Measurements from ENCODE around the gene GARS1.
A peak's percentile ranks its signal among the peaks of the same experiment; 100 is the strongest.
"Not testable (repeated sequence)": the region's sequence is repeated elsewhere in the genome, so short reads cannot be mapped to it uniquely, and the experiment has no call there.

GARS1 gene

GRCh38 chr7:30585675-30586074, 9.0 kb upstream of the GARS1 start:
- peaks cover 46% of the 10 kb centered on the region for H3K36me3 ChIP-seq (ENCODE audit: insufficient read depth, low read length)
- TF ChIP-seq FOXP2 (optimal IDR thresholded peaks at IDR 0.05; ENCODE audit: control extremely low read depth, extremely low read length, insufficient read depth) (no peak), EZH2 (IDR thresholded peaks at IDR 0.05) (no peak), POLR2AphosphoS5 (IDR thresholded peaks at IDR 0.05; ENCODE audit: borderline replicate concordance, low read depth, low read length) (no peak)
- no peak overlapping the region for H3K9ac ChIP-seq (ENCODE audit: insufficient read length)
- DNase-seq (ENCODE audit: low read depth, low spot score) = no peak
- no peak overlapping the region for H3K27ac ChIP-seq
- H3K4me3 ChIP-seq = no peak overlapping the region
- no peaks in the 10 kb centered on the region for H3K9me3 ChIP-seq (ENCODE audit: low read depth, low read length)

- not testable (repeated sequence) for H3K27ac ChIP-seq; H3K9me3 ChIP-seq (ENCODE audit: low read depth, low read length); H3K9ac ChIP-seq (ENCODE audit: insufficient read length); H3K4me3 ChIP-seq; DNase-seq (ENCODE audit: low read depth, low spot score)
- peaks cover 27% of the 10 kb centered on the region for H3K36me3 ChIP-seq (ENCODE audit: insufficient read depth, low read length)
Observed at GRCh38 chr7:30587547-30587946, 7.1 kb upstream of the GARS1 start.

GRCh38 chr7:30589111-30589510, 5.6 kb upstream of the GARS1 start:
- DNase-seq (ENCODE audit: low read depth, low spot score) = no peak
- Histone ChIP-seq H3K27ac (no peak overlapping the region), H3K4me3 (no peak overlapping the region), H3K36me3 (ENCODE audit: insufficient read depth, low read length) (peaks cover 12% of the 10 kb centered on the region), H3K9ac (ENCODE audit: insufficient read length) (no peak overlapping the region), H3K9me3 (ENCODE audit: low read depth, low read length) (no peaks in the 10 kb centered on the region)
- TF ChIP-seq POLR2AphosphoS5 (IDR thresholded peaks at IDR 0.05; ENCODE audit: borderline replicate concordance, low read depth, low read length) (no peak), FOXP2 (optimal IDR thresholded peaks at IDR 0.05; ENCODE audit: control extremely low read depth, extremely low read length, insufficient read depth) (no peak), EZH2 (IDR thresholded peaks at IDR 0.05) (no peak)

- peak overlapping the region; percentile 95 for H3K9ac ChIP-seq (ENCODE audit: insufficient read length)
- peak overlapping the region; percentile 91 for H3K27ac ChIP-seq
- no peak for DNase-seq (ENCODE audit: low read depth, low spot score)
- H3K4me3 ChIP-seq = peak overlapping the region; percentile 99
- H3K9me3 ChIP-seq (ENCODE audit: low read depth, low read length) = no peaks in the 10 kb centered on the region
- H3K36me3 ChIP-seq (ENCODE audit: insufficient read depth, low read length) = peaks cover 31% of the 10 kb centered on the region
- TF ChIP-seq POLR2AphosphoS5 (IDR thresholded peaks at IDR 0.05; ENCODE audit: borderline replicate concordance, low read depth, low read length) (no peak), FOXP2 (optimal IDR thresholded peaks at IDR 0.05; ENCODE audit: control extremely low read depth, extremely low read length, insufficient read depth) (no peak)
Observed at GRCh38 chr7:30594048-30594539, 584 bp upstream of the GARS1 start.

GRCh38 chr7:30595436-30596013, 847 bp downstream of the GARS1 start:
- Histone ChIP-seq H3K27ac (peak overlapping the region; percentile 91), H3K36me3 (ENCODE audit: insufficient read depth, low read length) (peaks cover 45% of the 10 kb centered on the region)

GRCh38 chr7:30596014-30596641, 1.4 kb downstream of the GARS1 start:
- TF ChIP-seq EZH2 (IDR thresholded peaks at IDR 0.05) (no peak), FOXP2 (optimal IDR thresholded peaks at IDR 0.05; ENCODE audit: control extremely low read depth, extremely low read length, insufficient read depth) (no peak), POLR2AphosphoS5 (IDR thresholded peaks at IDR 0.05; ENCODE audit: borderline replicate concordance, low read depth, low read length) (no peak)
- peak overlapping the region; percentile 91 for H3K27ac ChIP-seq

More at GRCh38 chr7:30595436-30596013, 847 bp downstream of the GARS1 start:
- no peak for DNase-seq (ENCODE audit: low read depth, low spot score)
- Histone ChIP-seq H3K9me3 (ENCODE audit: low read depth, low read length) (no peaks in the 10 kb centered on the region), H3K9ac (ENCODE audit: insufficient read length) (peak overlapping the region; percentile 95), H3K4me3 (peak overlapping the region; percentile 99)
- TF ChIP-seq FOXP2 (optimal IDR thresholded peaks at IDR 0.05; ENCODE audit: control extremely low read depth, extremely low read length, insufficient read depth) (no peak), EZH2 (IDR thresholded peaks at IDR 0.05) (no peak)

GRCh38 chr7:30596721-30597120, 2.0 kb downstream of the GARS1 start:
- peak overlapping the region; percentile 91; the same call in 1 of the 2 replicates for H3K27ac ChIP-seq
- no peak for DNase-seq (ENCODE audit: low read depth, low spot score)
- peaks cover 57% of the 10 kb centered on the region for H3K36me3 ChIP-seq (ENCODE audit: insufficient read depth, low read length)
- no peak for TF ChIP-seq FOXP2 (optimal IDR thresholded peaks at IDR 0.05; ENCODE audit: control extremely low read depth, extremely low read length, insufficient read depth)
- TF ChIP-seq EZH2 (IDR thresholded peaks at IDR 0.05) = no peak
- TF ChIP-seq POLR2AphosphoS5 (IDR thresholded peaks at IDR 0.05; ENCODE audit: borderline replicate concordance, low read depth, low read length) = no peak
- no peaks in the 10 kb centered on the region for H3K9me3 ChIP-seq (ENCODE audit: low read depth, low read length)
- peak overlapping the region; percentile 95 for H3K9ac ChIP-seq (ENCODE audit: insufficient read length)
- peak overlapping the region; percentile 99 for H3K4me3 ChIP-seq

More at GRCh38 chr7:30596014-30596641, 1.4 kb downstream of the GARS1 start:
- Histone ChIP-seq H3K36me3 (ENCODE audit: insufficient read depth, low read length) (peaks cover 51% of the 10 kb centered on the region), H3K4me3 (peak overlapping the region; percentile 99), H3K9me3 (ENCODE audit: low read depth, low read length) (no peaks in the 10 kb centered on the region), H3K9ac (ENCODE audit: insufficient read length) (peak overlapping the region; percentile 95)
- no peak for DNase-seq (ENCODE audit: low read depth, low spot score)

GRCh38 chr7:30598121-30598876, 3.6 kb downstream of the GARS1 start:
- DNase-seq (ENCODE audit: low read depth, low spot score) = no peak
- TF ChIP-seq FOXP2 (optimal IDR thresholded peaks at IDR 0.05; ENCODE audit: control extremely low read depth, extremely low read length, insufficient read depth) (no peak), EZH2 (IDR thresholded peaks at IDR 0.05) (no peak), POLR2AphosphoS5 (IDR thresholded peaks at IDR 0.05; ENCODE audit: borderline replicate concordance, low read depth, low read length) (no peak)
- Histone ChIP-seq H3K36me3 (ENCODE audit: insufficient read depth, low read length) (peaks cover 71% of the 10 kb centered on the region), H3K27ac (peak overlapping the region; percentile 14; the same call in 1 of the 2 replicates), H3K4me3 (peak overlapping the region; percentile 99), H3K9ac (ENCODE audit: insufficient read length) (peak overlapping the region; percentile 95), H3K9me3 (ENCODE audit: low read depth, low read length) (no peaks in the 10 kb centered on the region)

Measured in SK-N-MC (cell line).